A549 (cell line): ENCODE measurements around the gene ENPEP. TPM values are rescaled to one million over a fixed set of nuclear protein-coding genes. Genes with fewer than 3 reads are reported as not detected.

Source experiments
- ATAC-seq, 2 experiments: fragments of 200-7000 bp in 1 of 2; fragments of >200 bp in 1 of 2; cut with Nextera tagmentation in 1 of 2; cut with Tn5 transposase in 1 of 2; 3 replicates each; pipeline versions ENCODE4 v1.8.0 to v1.9.1; 2018 to 2020; ENCODE audit warnings: mild to moderate bottlenecking in 1 of 2, moderate library complexity in 1 of 2
- CTCF ChIA-PET: fragments of 300-600 bp; sonication (Branson Sonifier 250); formaldehyde crosslinking; extraction: SDS; loops from one replicate; lab custom pipeline; 2021; ENCODE audit warnings: antibody characterized with exemption, inconsistent platforms; lab: Yijun Ruan, JAX
- POLR2A ChIA-PET: fragments of 350-600 bp; formaldehyde crosslinking; extraction: SDS; loops from one replicate; lab custom pipeline; 2021; ENCODE audit warnings: antibody characterized with exemption, inconsistent platforms; lab: Yijun Ruan, JAX
- DNase-seq, 2 experiments: peaks; one replicate each; pipeline versions ENCODE4 v3.0.0 to v3.0.0-alpha.2; 2011 to 2016; ENCODE audit warnings: low read depth in 1 of 2, low spot score in 1 of 2
- FAIRE-seq: peaks from 2 replicates; lab custom pipeline; 2011; peaks lifted over from hg19 to GRCh38; lab: Jason Lieb, UNC
- H3K27ac ChIP-seq, 2 experiments: fragments of >200 bp; sonication (Bioruptor Twin); formaldehyde crosslinking; 3 replicates each; pipeline ENCODE4 v1.5.1; 2016 to 2017
- H3K4me1 ChIP-seq: fragments of >200 bp; sonication (Bioruptor Twin); formaldehyde crosslinking; 3 replicates; pipeline ENCODE4 v1.6.1; 2016
- H3K4me2 ChIP-seq: fragments of >200 bp; sonication (Bioruptor Twin); formaldehyde crosslinking; 3 replicates; pipeline ENCODE4 v1.6.1; 2016
- H3K4me3 ChIP-seq: fragments of >200 bp; sonication (Bioruptor Twin); formaldehyde crosslinking; 3 replicates; pipeline ENCODE4 v1.5.1; 2016
- H3K9me3 ChIP-seq: fragments of >200 bp; sonication (Bioruptor Twin); formaldehyde crosslinking; 3 replicates; pipeline ENCODE4 v1.6.1; 2016
- CHD4 ChIP-seq: fragments of 200-600 bp; sonication (generic); IDR thresholded peaks from 2 replicates; pipeline ENCODE4 v1.6.1; 2016; ENCODE audit warnings: antibody characterized with exemption, mild to moderate bottlenecking, borderline replicate concordance
- CTCF ChIP-seq: fragments of >200 bp; sonication (Bioruptor Twin); formaldehyde crosslinking; IDR thresholded peaks from 3 replicates; pipeline ENCODE4 v1.5.1; 2016
- EHF ChIP-seq: fragments of 250-450 bp; sonication (Bioruptor Pico); IDR thresholded peaks from 2 replicates; pipeline ENCODE4 v1.5.0; 2020; ENCODE audit warnings: mild to moderate bottlenecking
- EHMT2 ChIP-seq: fragments of 200-600 bp; sonication (generic); IDR thresholded peaks from 2 replicates; pipeline ENCODE4 v1.6.1; 2016; ENCODE audit warnings: antibody characterized with exemption, low read depth, mild to moderate bottlenecking, moderate library complexity
- ELK1 ChIP-seq: fragments of 150-350 bp; IDR thresholded peaks from 2 replicates; pipeline ENCODE4 v1.6.1; 2014; ENCODE audit warnings: low read depth, mild to moderate bottlenecking, low read length
- FOSB ChIP-seq: fragments of 250-450 bp; sonication (Bioruptor Pico); IDR thresholded peaks from 2 replicates; pipeline ENCODE4 v1.5.0; 2020; ENCODE audit warnings: mild to moderate bottlenecking, moderate library complexity
- HDAC2 ChIP-seq: fragments of 200-600 bp; sonication (generic); IDR thresholded peaks from 2 replicates; pipeline ENCODE4 v1.6.1; 2016
- HEYL ChIP-seq: fragments of 250-450 bp; sonication (Bioruptor Pico); IDR thresholded peaks from 2 replicates; pipeline ENCODE4 v1.8.0; 2021; ENCODE audit warnings: mild to moderate bottlenecking, moderate library complexity
- HOXA7 ChIP-seq: fragments of 250-450 bp; sonication (Bioruptor Pico); IDR thresholded peaks from 2 replicates; pipeline ENCODE4 v1.5.0; 2020; ENCODE audit warnings: mild to moderate bottlenecking, moderate library complexity
- KDM5A ChIP-seq: fragments of 200-600 bp; sonication (generic); IDR thresholded peaks from 2 replicates; pipeline ENCODE4 v1.6.1; 2016; ENCODE audit warnings: antibody characterized with exemption, mild to moderate bottlenecking
- MAFK ChIP-seq: fragments of 450-650 bp; IDR thresholded peaks from 2 replicates; pipeline ENCODE4 v1.6.1; 2014; ENCODE audit not compliant: partially characterized antibody
- MAZ ChIP-seq: fragments of 150-350 bp; IDR thresholded peaks from 2 replicates; pipeline ENCODE4 v1.6.1; 2014; ENCODE audit warnings: antibody characterized with exemption, low read depth, low read length, borderline replicate concordance
- MYC ChIP-seq: IDR thresholded peaks from 2 replicates; pipeline ENCODE4 v1.6.1; 2012; ENCODE audit warnings: mild to moderate bottlenecking, inconsistent platforms, low read length, improper control_type of control experiment, borderline replicate concordance
- NFE2L2 ChIP-seq: fragments of 150-350 bp; conservative IDR thresholded peaks from 2 replicates; pipeline ENCODE4 v1.6.1; 2014; ENCODE audit warnings: low read length
- POLR2A ChIP-seq: IDR thresholded peaks from 2 replicates; pipeline ENCODE4 v1.6.1; 2012; ENCODE audit warnings: mild to moderate bottlenecking, low read length
- POLR2AphosphoS2 ChIP-seq: conservative IDR thresholded peaks from 2 replicates; pipeline ENCODE4 v1.6.1; 2012; ENCODE audit warnings: low read length, improper control_type of control experiment, inconsistent platforms
- RAD21 ChIP-seq, 2 experiments: fragments of >200 bp in 1 of 2; sonication (Bioruptor Twin) in 1 of 2; formaldehyde crosslinking in 1 of 2; IDR thresholded peaks in 1 of 2; conservative IDR thresholded peaks in 1 of 2; 2 replicates in 1 of 2; 3 replicates in 1 of 2; pipeline ENCODE4 v1.6.1; 2012 to 2018; ENCODE audit warnings: inconsistent platforms in 1 of 2
- RCOR1 ChIP-seq: fragments of 150-350 bp; IDR thresholded peaks from 2 replicates; pipeline ENCODE4 v1.6.1; 2014; ENCODE audit warnings: antibody characterized with exemption, low read length, low read depth
- RNF2 ChIP-seq: fragments of 200-600 bp; sonication (generic); IDR thresholded peaks from 2 replicates; pipeline ENCODE4 v1.6.1; 2016; ENCODE audit warnings: low read depth, mild to moderate bottlenecking, antibody characterized with exemption, moderate library complexity, borderline replicate concordance
- SMC3 ChIP-seq: fragments of >200 bp; sonication (Bioruptor Twin); formaldehyde crosslinking; IDR thresholded peaks from 3 replicates; pipeline ENCODE4 v1.6.1; 2018; ENCODE audit warnings: inconsistent platforms
- SREBF2 ChIP-seq: fragments of 450-650 bp; IDR thresholded peaks from 2 replicates; pipeline ENCODE4 v1.6.1; 2014; ENCODE audit warnings: mild to moderate bottlenecking, moderate library complexity
- WGBS: methylation state at CpG from one replicate; pipeline ENCODE4 v1.1.6; 2017; ENCODE audit errors: missing lambda C conversion rate; 5-methylcytosine and 5-hydroxymethylcytosine counted together
- polyA plus RNA-seq, 4 experiments: library from polyadenylated mRNA; depleted of rRNA in 3 of 4; stranded (reverse); fragments of >200 nt; fragmentation: RNase III in 1 of 4; extraction: RNeasy Plus Mini Kit Qiagen cat#74134 plus additional on column Dnase treatment in 1 of 4; gene quantifications; 2 replicates in 3 of 4; 3 replicates in 1 of 4; pipeline ENCODE4 v1.2.3, GENCODE V29; 2011 to 2017
- TF ChIP-seq, protein P1 (sequence below): fragments of >200 bp; sonication (Bioruptor Twin); formaldehyde crosslinking; IDR thresholded peaks from 2 replicates; pipeline ENCODE4 v1.6.1; 2016
- TF ChIP-seq, protein P2 (sequence below): fragments of 250-450 bp; sonication (Bioruptor Pico); IDR thresholded peaks from 2 replicates; pipeline ENCODE4 v1.5.0; 2021; ENCODE audit warnings: mild to moderate bottlenecking, moderate library complexity, borderline replicate concordance
- TF ChIP-seq, protein P3 (sequence below): fragments of 200-600 bp; sonication (generic); IDR thresholded peaks from 2 replicates; pipeline ENCODE4 v1.6.1; 2016; ENCODE audit warnings: antibody characterized with exemption, mild to moderate bottlenecking, moderate library complexity

The ENPEP gene
- polyA plus RNA-seq, 2 of the 4 experiments (the other 2 are of a cell fraction): 0.12 to 0.62 TPM

DNA sequence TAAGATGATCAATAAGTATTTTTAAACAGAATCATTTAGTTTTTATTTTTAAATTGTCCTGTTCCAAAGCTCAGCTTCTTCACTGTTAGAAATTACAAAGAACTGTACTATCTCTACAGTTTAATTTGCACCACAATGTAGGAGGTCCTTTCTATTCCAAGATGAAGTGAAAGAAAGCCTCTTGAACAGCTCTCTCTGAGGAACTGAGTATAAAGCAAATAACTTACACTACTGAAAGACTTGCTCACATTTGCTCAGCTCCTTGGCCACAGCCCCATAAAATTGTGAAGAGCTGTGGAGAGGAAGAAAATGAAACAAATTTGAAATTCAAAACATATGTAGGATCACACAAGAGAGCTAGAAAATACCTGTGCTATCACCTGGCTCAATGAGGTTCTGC lies 68.6 kb downstream of the ENPEP start:
- Histone ChIP-seq H3K4me3 (no peak overlapping the region), H3K4me1 (no peaks in the 10 kb centered on the region), H3K27ac (no peak overlapping the region), H3K4me2 (no peak overlapping the region), H3K9me3 (no peaks in the 10 kb centered on the region)
- no peak for TF ChIP-seq HEYL (CRISPR knock-in tag)
- no peak for TF ChIP-seq MYC
- no peak for TF ChIP-seq EHMT2
- TF ChIP-seq MAZ: no peak
- no peak for TF ChIP-seq EHF (CRISPR knock-in tag)
- TF ChIP-seq POLR2AphosphoS2: no peak
- TF ChIP-seq RCOR1: no peak
- no peak for TF ChIP-seq RNF2
- TF ChIP-seq NFE2L2: no peak
- TF ChIP-seq, protein P1, sequence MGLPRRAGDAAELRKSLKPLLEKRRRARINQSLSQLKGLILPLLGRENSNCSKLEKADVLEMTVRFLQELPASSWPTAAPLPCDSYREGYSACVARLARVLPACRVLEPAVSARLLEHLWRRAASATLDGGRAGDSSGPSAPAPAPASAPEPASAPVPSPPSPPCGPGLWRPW: no peak
- TF ChIP-seq MAFK: no peak
- TF ChIP-seq POLR2A: no peak
- TF ChIP-seq SREBF2: no peak
- TF ChIP-seq CHD4: no peak
- no peak for TF ChIP-seq ELK1
- TF ChIP-seq, protein P2, sequence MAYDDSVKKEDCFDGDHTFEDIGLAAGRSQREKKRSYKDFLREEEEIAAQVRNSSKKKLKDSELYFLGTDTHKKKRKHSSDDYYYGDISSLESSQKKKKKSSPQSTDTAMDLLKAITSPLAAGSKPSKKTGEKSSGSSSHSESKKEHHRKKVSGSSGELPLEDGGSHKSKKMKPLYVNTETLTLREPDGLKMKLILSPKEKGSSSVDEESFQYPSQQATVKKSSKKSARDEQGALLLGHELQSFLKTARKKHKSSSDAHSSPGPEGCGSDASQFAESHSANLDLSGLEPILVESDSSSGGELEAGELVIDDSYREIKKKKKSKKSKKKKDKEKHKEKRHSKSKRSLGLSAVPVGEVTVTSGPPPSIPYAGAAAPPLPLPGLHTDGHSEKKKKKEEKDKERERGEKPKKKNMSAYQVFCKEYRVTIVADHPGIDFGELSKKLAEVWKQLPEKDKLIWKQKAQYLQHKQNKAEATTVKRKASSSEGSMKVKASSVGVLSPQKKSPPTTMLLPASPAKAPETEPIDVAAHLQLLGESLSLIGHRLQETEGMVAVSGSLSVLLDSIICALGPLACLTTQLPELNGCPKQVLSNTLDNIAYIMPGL (CRISPR knock-in tag): no peak
- DNase-seq: no peak
- CTCF ChIA-PET: no interaction called here
- ATAC-seq: no peak
- POLR2A ChIA-PET: no interaction called here
- no peak for FAIRE-seq

GRCh38 chr4:110550260-110550659 lies 74.3 kb downstream of the ENPEP start:
- no peak overlapping the region for H3K4me2 ChIP-seq
- DNase-seq: no peak
- ChIA-PET POLR2A (no interaction called here), CTCF (no interaction called here)
- H3K4me1 ChIP-seq: no peaks in the 10 kb centered on the region
- no peak for FAIRE-seq
- no peaks in the 10 kb centered on the region for H3K9me3 ChIP-seq
- ATAC-seq: no peak
- H3K4me3 ChIP-seq: no peak overlapping the region
- 57% methylated on average over 1 of the region's 1 CpG for WGBS
- TF ChIP-seq, protein P3, sequence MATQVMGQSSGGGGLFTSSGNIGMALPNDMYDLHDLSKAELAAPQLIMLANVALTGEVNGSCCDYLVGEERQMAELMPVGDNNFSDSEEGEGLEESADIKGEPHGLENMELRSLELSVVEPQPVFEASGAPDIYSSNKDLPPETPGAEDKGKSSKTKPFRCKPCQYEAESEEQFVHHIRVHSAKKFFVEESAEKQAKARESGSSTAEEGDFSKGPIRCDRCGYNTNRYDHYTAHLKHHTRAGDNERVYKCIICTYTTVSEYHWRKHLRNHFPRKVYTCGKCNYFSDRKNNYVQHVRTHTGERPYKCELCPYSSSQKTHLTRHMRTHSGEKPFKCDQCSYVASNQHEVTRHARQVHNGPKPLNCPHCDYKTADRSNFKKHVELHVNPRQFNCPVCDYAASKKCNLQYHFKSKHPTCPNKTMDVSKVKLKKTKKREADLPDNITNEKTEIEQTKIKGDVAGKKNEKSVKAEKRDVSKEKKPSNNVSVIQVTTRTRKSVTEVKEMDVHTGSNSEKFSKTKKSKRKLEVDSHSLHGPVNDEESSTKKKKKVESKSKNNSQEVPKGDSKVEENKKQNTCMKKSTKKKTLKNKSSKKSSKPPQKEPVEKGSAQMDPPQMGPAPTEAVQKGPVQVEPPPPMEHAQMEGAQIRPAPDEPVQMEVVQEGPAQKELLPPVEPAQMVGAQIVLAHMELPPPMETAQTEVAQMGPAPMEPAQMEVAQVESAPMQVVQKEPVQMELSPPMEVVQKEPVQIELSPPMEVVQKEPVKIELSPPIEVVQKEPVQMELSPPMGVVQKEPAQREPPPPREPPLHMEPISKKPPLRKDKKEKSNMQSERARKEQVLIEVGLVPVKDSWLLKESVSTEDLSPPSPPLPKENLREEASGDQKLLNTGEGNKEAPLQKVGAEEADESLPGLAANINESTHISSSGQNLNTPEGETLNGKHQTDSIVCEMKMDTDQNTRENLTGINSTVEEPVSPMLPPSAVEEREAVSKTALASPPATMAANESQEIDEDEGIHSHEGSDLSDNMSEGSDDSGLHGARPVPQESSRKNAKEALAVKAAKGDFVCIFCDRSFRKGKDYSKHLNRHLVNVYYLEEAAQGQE: no peak
- TF ChIP-seq EHMT2: no peak
- no peak for TF ChIP-seq HOXA7 (CRISPR knock-in tag)
- TF ChIP-seq CTCF: no peak
- no peak for TF ChIP-seq FOSB (CRISPR knock-in tag)
- no peak for TF ChIP-seq HDAC2
- no peak for TF ChIP-seq NFE2L2
- TF ChIP-seq KDM5A: no peak
- TF ChIP-seq RAD21 (conservative IDR thresholded peaks at IDR 0.05 in 1 of 2, IDR thresholded peaks at IDR 0.05 in 1 of 2): no peak
- TF ChIP-seq RNF2: no peak
- TF ChIP-seq SMC3: no peak
- TF ChIP-seq, all 56 proteins: peak for 0
- no peak overlapping the region for H3K27ac ChIP-seq
